ENCODE results near the gene LGR6.

Gene LGR6

GRCh38 chr1:202199040-202199889, 5.7 kb downstream of the LGR6 start:
- no peaks in the 10 kb centered on the region for H3K36me3 Mint-ChIP-seq
- no peaks in the 10 kb centered on the region for H3K9me3 Mint-ChIP-seq
- H3K27ac Mint-ChIP-seq: no peak overlapping the region
- peaks cover 14% of the 10 kb centered on the region for H3K4me1 Mint-ChIP-seq
- ATAC-seq: no peak
- no peak overlapping the region for H3K4me3 Mint-ChIP-seq
- peaks cover 59% of the 10 kb centered on the region for H3K27me3 Mint-ChIP-seq

DNA sequence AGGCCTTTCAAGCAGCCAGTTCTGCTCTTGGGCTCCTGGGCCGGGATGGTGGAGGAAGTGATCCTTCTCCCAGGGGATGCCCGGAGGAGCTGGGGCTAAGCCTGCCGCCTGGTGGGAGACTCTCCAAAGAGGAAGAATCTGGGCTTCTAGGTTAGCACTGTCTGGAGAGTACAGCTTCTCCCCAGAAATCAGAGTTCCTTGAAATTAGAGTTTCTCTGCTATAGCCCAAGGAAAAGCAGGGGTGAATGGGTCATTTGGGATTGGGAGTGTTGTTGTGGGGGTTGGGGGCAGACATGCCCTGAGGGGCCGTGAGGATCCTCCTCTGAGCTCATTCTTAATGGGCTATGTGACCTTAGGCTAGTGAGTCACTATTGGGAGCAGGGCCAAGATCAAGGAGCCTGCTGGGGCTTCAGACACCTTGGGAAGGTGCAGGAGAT, 6.5 kb downstream of the LGR6 start:
- Mint-ChIP-seq H3K36me3 (no peaks in the 10 kb centered on the region), H3K4me1 (peaks cover 6% of the 10 kb centered on the region), H3K4me3 (no peak overlapping the region), H3K27me3 (peaks cover 51% of the 10 kb centered on the region), H3K9me3 (no peaks in the 10 kb centered on the region), H3K27ac (no peak overlapping the region)
- no peak for ATAC-seq

- ATAC-seq: no peak
- H3K36me3 Mint-ChIP-seq: no peaks in the 10 kb centered on the region
- no peak overlapping the region for H3K27ac Mint-ChIP-seq
- H3K4me3 Mint-ChIP-seq: no peak overlapping the region
- H3K4me1 Mint-ChIP-seq: peaks cover 5% of the 10 kb centered on the region
- no peaks in the 10 kb centered on the region for H3K9me3 Mint-ChIP-seq
- H3K27me3 Mint-ChIP-seq: peaks cover 45% of the 10 kb centered on the region
Observed at GRCh38 chr1:202200669-202201068, 7.1 kb downstream of the LGR6 start.

DNA sequence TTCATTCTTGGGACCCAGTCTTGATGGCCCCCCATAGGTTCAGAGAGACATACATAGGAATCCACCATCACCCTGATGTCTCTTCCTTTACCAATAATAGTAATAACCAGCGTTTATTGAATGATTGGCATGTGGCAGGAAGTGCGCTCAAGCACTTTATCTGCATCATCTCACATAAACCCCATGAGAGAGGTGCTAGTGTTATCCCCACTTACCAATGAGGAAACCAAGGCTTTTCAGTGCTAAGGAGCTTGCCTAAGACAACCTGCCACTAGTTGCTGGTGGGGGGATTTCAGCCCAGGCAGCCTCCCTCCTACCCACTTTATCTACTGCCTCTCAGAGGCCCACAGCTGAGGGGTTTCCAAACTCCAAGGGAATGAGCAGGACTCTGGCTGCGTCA, 7.7 kb downstream of the LGR6 start:
- no peak for ATAC-seq
- Mint-ChIP-seq H3K27ac (no peak overlapping the region), H3K36me3 (no peaks in the 10 kb centered on the region), H3K4me3 (no peak overlapping the region), H3K4me1 (peaks cover 5% of the 10 kb centered on the region), H3K27me3 (peaks cover 39% of the 10 kb centered on the region), H3K9me3 (no peaks in the 10 kb centered on the region)

- Mint-ChIP-seq H3K27ac (no peak overlapping the region), H3K4me3 (no peak overlapping the region), H3K27me3 (peaks cover 32% of the 10 kb centered on the region), H3K4me1 (peaks cover 5% of the 10 kb centered on the region), H3K9me3 (no peaks in the 10 kb centered on the region), H3K36me3 (no peaks in the 10 kb centered on the region)
- ATAC-seq: no peak
Observed at GRCh38 chr1:202201971-202202370, 8.4 kb downstream of the LGR6 start.

DNA sequence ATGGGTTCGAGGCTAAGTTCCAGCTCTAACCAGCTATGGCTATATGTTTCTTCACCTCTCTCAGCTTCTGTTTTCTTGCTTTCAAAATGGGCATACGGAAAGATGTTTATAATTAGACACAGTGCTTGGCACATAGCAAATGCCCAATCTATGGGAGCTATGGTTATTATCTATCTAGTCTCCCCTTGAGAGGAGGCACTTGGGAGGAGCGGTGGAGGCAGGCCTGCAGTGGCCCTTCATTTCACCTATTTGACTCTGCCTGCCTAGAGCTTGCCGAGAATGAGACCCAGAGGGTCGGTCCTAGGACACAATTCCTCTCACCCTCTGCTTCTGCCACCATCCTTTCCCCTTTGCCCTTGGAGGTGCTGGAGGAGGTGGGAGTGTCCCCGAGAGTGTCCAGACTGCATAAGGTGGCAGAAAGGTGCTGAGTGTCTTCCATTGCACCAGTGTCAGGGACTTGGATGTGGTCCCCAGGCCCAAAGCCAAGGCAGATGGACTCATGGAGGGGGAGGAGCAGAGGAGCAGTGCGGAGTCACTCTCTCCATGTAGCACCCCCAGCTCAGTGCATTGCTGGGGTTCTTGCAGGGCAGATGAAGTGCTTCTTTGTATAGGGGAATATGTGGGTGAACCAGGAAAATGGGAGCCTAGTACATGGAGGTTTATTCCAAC, 9.0 kb downstream of the LGR6 start:
- ATAC-seq: no peak
- Mint-ChIP-seq H3K27me3 (peaks cover 30% of the 10 kb centered on the region), H3K4me3 (no peak overlapping the region), H3K9me3 (no peaks in the 10 kb centered on the region), H3K36me3 (no peaks in the 10 kb centered on the region), H3K27ac (no peak overlapping the region), H3K4me1 (peaks cover 5% of the 10 kb centered on the region)

GRCh38 chr1:202203238-202204039, 9.8 kb downstream of the LGR6 start:
- Mint-ChIP-seq H3K27ac (no peak overlapping the region), H3K27me3 (peaks cover 22% of the 10 kb centered on the region), H3K9me3 (no peaks in the 10 kb centered on the region), H3K36me3 (no peaks in the 10 kb centered on the region), H3K4me1 (peaks cover 5% of the 10 kb centered on the region), H3K4me3 (no peak overlapping the region)
- ATAC-seq: peak; percentile 76

- H3K27ac Mint-ChIP-seq: no peak overlapping the region
Observed at GRCh38 chr1:202204065-202204464, 10.5 kb downstream of the LGR6 start.

DNA sequence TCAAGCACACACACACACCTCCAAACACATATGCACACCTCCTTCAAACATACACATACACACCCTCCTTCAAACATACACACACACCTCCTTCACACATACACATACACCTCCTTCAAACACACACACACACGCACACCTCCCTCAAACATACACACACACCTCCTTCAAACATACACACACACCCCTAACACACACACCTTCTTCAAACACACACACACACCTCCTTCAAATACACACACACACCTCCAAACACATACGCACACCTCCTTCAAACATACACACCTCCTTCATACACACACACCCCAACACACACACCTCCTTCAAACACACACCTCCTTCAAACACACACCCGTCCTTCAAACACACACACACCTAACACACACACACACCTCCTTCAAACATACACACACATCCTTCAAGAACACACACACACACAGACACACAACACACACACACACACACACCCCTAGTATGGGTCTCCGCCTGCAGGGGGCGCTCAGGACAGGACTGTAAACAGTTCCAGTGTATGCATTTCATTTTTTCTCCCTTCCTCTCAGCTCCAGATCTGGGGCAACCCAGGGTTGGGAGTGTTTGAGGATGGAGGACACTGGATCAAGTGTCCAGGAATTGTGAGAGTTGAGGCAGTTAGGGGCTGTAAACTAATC, 12.1 kb downstream of the LGR6 start:
- Mint-ChIP-seq H3K27ac (no peak overlapping the region), H3K4me3 (no peak overlapping the region), H3K9me3 (no peaks in the 10 kb centered on the region), H3K4me1 (no peaks in the 10 kb centered on the region), H3K27me3 (peaks cover 9% of the 10 kb centered on the region), H3K36me3 (no peaks in the 10 kb centered on the region)
- no peak for ATAC-seq

More at GRCh38 chr1:202204065-202204464, 10.5 kb downstream of the LGR6 start:
- Mint-ChIP-seq H3K4me3 (no peak overlapping the region), H3K4me1 (peaks cover 3% of the 10 kb centered on the region), H3K9me3 (no peaks in the 10 kb centered on the region), H3K27me3 (peaks cover 16% of the 10 kb centered on the region), H3K36me3 (no peaks in the 10 kb centered on the region)
- ATAC-seq: no peak

DNA sequence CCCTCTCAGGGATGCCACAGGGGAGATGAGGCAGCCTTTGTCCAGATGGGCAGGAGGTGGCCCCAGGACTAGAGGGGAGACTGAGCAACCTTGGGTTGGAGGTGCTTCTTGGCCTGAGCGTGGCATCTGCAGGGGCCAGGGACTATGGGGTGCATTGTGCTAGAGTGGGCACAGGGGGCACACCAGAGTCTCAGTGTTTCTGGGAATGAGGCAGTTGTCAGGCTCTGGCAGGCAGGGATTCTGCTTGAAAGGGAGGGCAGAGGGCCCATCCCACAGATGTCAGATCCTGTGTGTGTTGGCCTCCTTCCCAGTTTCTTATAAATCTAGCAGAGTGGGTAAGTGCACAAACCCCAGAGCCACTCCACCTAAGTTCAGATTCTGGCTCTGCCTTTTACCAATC, 13.7 kb downstream of the LGR6 start:
- no peaks in the 10 kb centered on the region for H3K36me3 Mint-ChIP-seq
- H3K27me3 Mint-ChIP-seq: peaks cover 21% of the 10 kb centered on the region
- H3K4me1 Mint-ChIP-seq: no peaks in the 10 kb centered on the region
- no peak for ATAC-seq
- H3K27ac Mint-ChIP-seq: no peak overlapping the region
- H3K9me3 Mint-ChIP-seq: no peaks in the 10 kb centered on the region
- H3K4me3 Mint-ChIP-seq: no peak overlapping the region

- H3K9me3 Mint-ChIP-seq: no peaks in the 10 kb centered on the region
- no peak for ATAC-seq
- H3K27me3 Mint-ChIP-seq: peaks cover 33% of the 10 kb centered on the region
- H3K4me1 Mint-ChIP-seq: no peaks in the 10 kb centered on the region
- H3K4me3 Mint-ChIP-seq: no peak overlapping the region
- H3K27ac Mint-ChIP-seq: no peak overlapping the region
- H3K36me3 Mint-ChIP-seq: no peaks in the 10 kb centered on the region
Observed at GRCh38 chr1:202208351-202208857, 14.8 kb downstream of the LGR6 start.

- no peak for ATAC-seq
- Mint-ChIP-seq H3K27ac (no peak overlapping the region), H3K4me3 (no peak overlapping the region), H3K9me3 (no peaks in the 10 kb centered on the region), H3K36me3 (no peaks in the 10 kb centered on the region), H3K4me1 (peaks cover 6% of the 10 kb centered on the region), H3K27me3 (peaks cover 52% of the 10 kb centered on the region)
Observed at GRCh38 chr1:202210385-202210784, 16.8 kb downstream of the LGR6 start.

- H3K36me3 Mint-ChIP-seq: no peaks in the 10 kb centered on the region
- H3K4me3 Mint-ChIP-seq: no peak overlapping the region
- peaks cover 6% of the 10 kb centered on the region for H3K4me1 Mint-ChIP-seq
- no peak overlapping the region for H3K27ac Mint-ChIP-seq
- no peak for ATAC-seq
- H3K27me3 Mint-ChIP-seq: peaks cover 57% of the 10 kb centered on the region
- no peaks in the 10 kb centered on the region for H3K9me3 Mint-ChIP-seq
Observed at GRCh38 chr1:202210969-202211368, 17.4 kb downstream of the LGR6 start.

DNA sequence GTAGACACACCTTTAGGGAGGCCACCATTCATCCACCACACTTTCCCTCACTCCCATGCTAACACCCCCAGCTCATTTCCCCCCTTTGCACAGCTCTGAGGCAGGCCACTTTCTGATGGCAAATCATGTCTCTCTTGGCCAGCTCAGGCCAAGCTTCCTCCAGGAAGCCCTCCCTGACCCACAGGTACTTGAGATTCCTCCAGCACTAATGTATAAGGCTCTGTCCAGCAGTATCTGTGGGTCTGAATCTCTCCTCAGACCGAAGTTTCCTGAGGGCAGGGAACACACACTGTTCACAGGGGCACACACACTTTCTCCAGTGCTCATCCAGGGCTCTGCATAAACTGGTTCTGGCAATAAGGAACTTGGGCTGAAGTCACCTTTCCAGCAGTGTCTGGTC, 19.2 kb downstream of the LGR6 start:
- Mint-ChIP-seq H3K27me3 (peaks cover 76% of the 10 kb centered on the region), H3K4me1 (peaks cover 6% of the 10 kb centered on the region), H3K27ac (no peak overlapping the region), H3K9me3 (no peaks in the 10 kb centered on the region), H3K4me3 (no peak overlapping the region), H3K36me3 (no peaks in the 10 kb centered on the region)
- ATAC-seq: no peak

Measured in stimulated activated memory B cell treated with anti-CD40 and anti-IgM and Interleukin-4, amounts not matched to agents 10 μg/mL and 1 μg/mL and 100 μg/mL, for 72 hours (primary cell).